BE2C (cell line): ENCODE data around the gene SLC12A1.

ENCODE experiments used
- DNase-seq: peaks from one replicate; pipeline ENCODE4 v3.0.0-alpha.2; 2020
- H3K27me3 ChIP-seq: fragments of 250-450 bp; sonication (Bioruptor Pico); 2 replicates; pipeline ENCODE4 v1.5.1; 2020; ENCODE audit warnings: mild to moderate bottlenecking
- H3K36me3 ChIP-seq: fragments of 250-450 bp; sonication (Bioruptor Pico); 2 replicates; pipeline ENCODE4 v1.5.1; 2020; ENCODE audit warnings: mild to moderate bottlenecking
- H3K4me1 ChIP-seq: fragments of 250-450 bp; sonication (Bioruptor Pico); 2 replicates; pipeline ENCODE4 v1.5.1; 2020
- H3K4me3 ChIP-seq: 2 replicates; pipeline ENCODE4 v1.5.1; 2011; ENCODE audit warnings: low read depth, low read length
- H3K9me3 ChIP-seq: fragments of 250-450 bp; sonication (Bioruptor Pico); 2 replicates; pipeline ENCODE4 v1.5.1; 2020
- TF ChIP-seq, protein P1 (sequence below): IDR thresholded peaks from 2 replicates; pipeline ENCODE4 v1.5.1; 2012; ENCODE audit warnings: mild to moderate bottlenecking, low read depth, low read length

The SLC12A1 gene

GRCh38 chr15:48190932-48191573 is 15.0 kb upstream of the SLC12A1 start:
- H3K27me3 ChIP-seq, result no peaks in the 10 kb centered on the region
- no peaks in the 10 kb centered on the region for H3K9me3 ChIP-seq
- H3K4me1 ChIP-seq, result no peaks in the 10 kb centered on the region
- TF ChIP-seq, protein P1, sequence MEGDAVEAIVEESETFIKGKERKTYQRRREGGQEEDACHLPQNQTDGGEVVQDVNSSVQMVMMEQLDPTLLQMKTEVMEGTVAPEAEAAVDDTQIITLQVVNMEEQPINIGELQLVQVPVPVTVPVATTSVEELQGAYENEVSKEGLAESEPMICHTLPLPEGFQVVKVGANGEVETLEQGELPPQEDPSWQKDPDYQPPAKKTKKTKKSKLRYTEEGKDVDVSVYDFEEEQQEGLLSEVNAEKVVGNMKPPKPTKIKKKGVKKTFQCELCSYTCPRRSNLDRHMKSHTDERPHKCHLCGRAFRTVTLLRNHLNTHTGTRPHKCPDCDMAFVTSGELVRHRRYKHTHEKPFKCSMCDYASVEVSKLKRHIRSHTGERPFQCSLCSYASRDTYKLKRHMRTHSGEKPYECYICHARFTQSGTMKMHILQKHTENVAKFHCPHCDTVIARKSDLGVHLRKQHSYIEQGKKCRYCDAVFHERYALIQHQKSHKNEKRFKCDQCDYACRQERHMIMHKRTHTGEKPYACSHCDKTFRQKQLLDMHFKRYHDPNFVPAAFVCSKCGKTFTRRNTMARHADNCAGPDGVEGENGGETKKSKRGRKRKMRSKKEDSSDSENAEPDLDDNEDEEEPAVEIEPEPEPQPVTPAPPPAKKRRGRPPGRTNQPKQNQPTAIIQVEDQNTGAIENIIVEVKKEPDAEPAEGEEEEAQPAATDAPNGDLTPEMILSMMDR, result no peak
- H3K36me3 ChIP-seq, result no peaks in the 10 kb centered on the region
- DNase-seq, result peak; percentile 51
- peak overlapping the region; percentile 78 for H3K4me3 ChIP-seq

DNA sequence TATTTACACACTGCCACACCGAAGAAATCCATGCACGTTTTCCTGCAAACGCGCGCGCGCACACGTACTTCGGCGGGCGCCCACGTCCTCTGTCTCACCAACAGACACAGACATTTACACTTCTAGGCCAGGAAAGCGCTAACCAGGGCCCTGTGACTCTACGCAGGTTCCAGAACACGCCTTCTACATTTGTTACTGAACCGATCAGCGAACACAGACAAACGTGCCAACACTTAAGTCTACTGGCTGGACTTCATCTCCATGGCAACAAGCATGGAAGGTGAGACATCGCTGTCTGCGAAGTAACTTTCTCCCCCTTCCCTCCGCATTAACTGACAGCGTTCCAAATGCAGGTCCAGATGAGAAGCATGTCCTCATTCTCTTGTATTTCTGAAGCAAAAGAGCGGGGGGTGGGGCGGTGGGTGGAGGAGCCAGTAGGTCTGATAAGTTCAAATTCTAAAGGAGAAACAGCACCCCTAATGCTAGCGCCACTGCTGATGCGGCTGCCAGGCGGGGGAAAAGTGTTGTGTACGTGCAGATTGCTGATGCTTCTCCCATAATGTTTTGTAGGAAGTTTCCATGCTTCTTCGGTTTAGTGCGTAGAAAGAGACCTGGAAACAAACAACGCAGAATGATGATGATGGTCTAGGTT is 14.4 kb upstream of the SLC12A1 start, which contains the start of gene CTXN2:
Gene CTXN2 (plus strand): TSS at position 92 of the 652 bp plus-strand sequence. CDS start 9,636 bp downstream, outside the sequence.
- no peaks in the 10 kb centered on the region for H3K27me3 ChIP-seq
- TF ChIP-seq, protein P1, result no peak
- peak; percentile 30 for DNase-seq
- H3K36me3 ChIP-seq, result no peaks in the 10 kb centered on the region
- H3K4me3 ChIP-seq, result peak within 1 kb of the TSS; percentile 78
- H3K9me3 ChIP-seq, result no peaks in the 10 kb centered on the region
- no peaks in the 10 kb centered on the region for H3K4me1 ChIP-seq

- no peaks in the 10 kb centered on the region for H3K4me1 ChIP-seq
- H3K4me3 ChIP-seq, result no peak overlapping the region
- DNase-seq, result no peak
- no peaks in the 10 kb centered on the region for H3K9me3 ChIP-seq
- TF ChIP-seq, protein P1, result no peak
- no peaks in the 10 kb centered on the region for H3K36me3 ChIP-seq
- H3K27me3 ChIP-seq, result no peaks in the 10 kb centered on the region
Measured at GRCh38 chr15:48202068-48202467, 4.0 kb upstream of the SLC12A1 start.

DNA sequence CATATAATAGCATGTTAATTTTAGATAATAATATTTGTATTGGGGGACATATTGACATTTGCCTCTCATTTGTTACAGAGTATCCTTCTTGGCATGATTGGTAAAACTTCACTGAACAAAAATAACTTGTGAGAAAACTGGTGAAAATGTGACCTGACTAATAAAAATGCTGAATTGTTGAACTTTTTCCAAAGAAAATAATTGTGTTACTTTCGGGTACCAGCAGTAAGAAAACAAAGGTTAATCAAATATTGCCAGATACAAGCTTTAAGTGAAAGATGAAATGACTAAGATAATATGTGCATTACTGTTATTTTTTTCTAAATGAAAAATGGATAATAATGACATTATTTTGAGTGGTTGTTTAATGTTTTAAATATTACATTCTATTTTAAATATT is 15.2 kb downstream of the SLC12A1 start:
- TF ChIP-seq, protein P1, result no peak
- no peaks in the 10 kb centered on the region for H3K9me3 ChIP-seq
- no peak overlapping the region for H3K4me3 ChIP-seq
- no peaks in the 10 kb centered on the region for H3K27me3 ChIP-seq
- no peak for DNase-seq
- no peaks in the 10 kb centered on the region for H3K4me1 ChIP-seq
- no peaks in the 10 kb centered on the region for H3K36me3 ChIP-seq

DNA sequence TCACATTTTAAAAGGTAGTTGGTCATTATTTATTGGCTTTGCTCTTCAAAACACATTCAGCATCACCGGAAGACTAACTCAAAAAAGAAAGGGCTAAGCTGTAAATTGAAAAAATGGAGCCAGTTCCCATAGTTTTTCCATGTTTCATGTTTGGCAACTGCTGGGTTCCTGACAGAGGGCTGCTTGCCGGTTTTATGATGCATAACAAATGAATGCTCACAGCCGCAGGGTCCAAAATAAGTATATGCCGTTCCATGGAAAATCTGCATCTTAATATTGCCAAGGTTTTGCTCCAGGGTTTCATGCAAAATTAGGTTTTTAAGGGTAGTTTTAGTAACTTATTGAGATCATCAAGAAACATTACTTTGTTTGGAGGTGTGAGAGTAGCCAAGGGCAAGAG is 15.8 kb downstream of the SLC12A1 start:
- TF ChIP-seq, protein P1, result no peak
- no peak for DNase-seq
- no peaks in the 10 kb centered on the region for H3K27me3 ChIP-seq

GRCh38 chr15:48222627-48223026 is 16.5 kb downstream of the SLC12A1 start:
- TF ChIP-seq, protein P1, result no peak
- no peaks in the 10 kb centered on the region for H3K9me3 ChIP-seq
- DNase-seq, result no peak
- H3K4me3 ChIP-seq, result no peak overlapping the region
- no peaks in the 10 kb centered on the region for H3K27me3 ChIP-seq
- no peaks in the 10 kb centered on the region for H3K36me3 ChIP-seq
- H3K4me1 ChIP-seq, result no peaks in the 10 kb centered on the region

More for the DNA sequence above, 15.8 kb downstream of the SLC12A1 start:
- Histone ChIP-seq H3K36me3 (no peaks in the 10 kb centered on the region), H3K9me3 (no peaks in the 10 kb centered on the region), H3K4me1 (no peaks in the 10 kb centered on the region), H3K4me3 (no peak overlapping the region)
